GM23338 (cell line): Measurements from ENCODE around the gene FMN1.

Experiments used
- CREB1 ChIP-seq: fragments of 250-450 bp; sonication (Bioruptor Pico); IDR thresholded peaks from 2 replicates; pipeline ENCODE4 v1.5.0; 2020; ENCODE audit warnings: low read depth, mild to moderate bottlenecking, moderate library complexity
- CTCF ChIP-seq, 2 experiments: fragments of 200-600 bp in 1 of 2; sonication (generic) in 1 of 2; conservative IDR thresholded peaks; 2 replicates each; pipeline versions ENCODE4 v1.5.1 to v1.6.1; 2016 to 2017; ENCODE audit warnings: antibody characterized with exemption in 2 of 2, low read depth in 2 of 2, mild to moderate bottlenecking in 2 of 2, moderate library complexity in 1 of 2
- EZH2 ChIP-seq: fragments of 200-600 bp; sonication (generic); IDR thresholded peaks from one replicate; pipeline ENCODE4 v1.8.0; 2017; ENCODE audit warnings: antibody characterized with exemption, mild to moderate bottlenecking, low read depth; ENCODE audit not compliant: unreplicated experiment
- EZH2phosphoT487 ChIP-seq: fragments of 200-600 bp; sonication (generic); IDR thresholded peaks from one replicate; pipeline ENCODE4 v1.8.1; 2018; ENCODE audit warnings: antibody characterized with exemption; ENCODE audit not compliant: unreplicated experiment
- POLR2AphosphoS5 ChIP-seq: IDR thresholded peaks from 2 replicates; pipeline ENCODE4 v1.6.1; 2016; ENCODE audit warnings: antibody characterized with exemption, low read depth
- STAT1 ChIP-seq: IDR thresholded peaks from one replicate; pipeline ENCODE4 v1.6.1; 2016; ENCODE audit warnings: antibody characterized with exemption; ENCODE audit not compliant: unreplicated experiment
- ZNF114 ChIP-seq: fragments of 250-450 bp; sonication (Bioruptor Pico); IDR thresholded peaks from 2 replicates; pipeline ENCODE4 v1.5.0; 2020; ENCODE audit warnings: mild to moderate bottlenecking, moderate library complexity
- ZNF331 ChIP-seq: fragments of 250-450 bp; sonication (Bioruptor Pico); IDR thresholded peaks from 2 replicates; pipeline ENCODE4 v1.5.0; 2020; ENCODE audit warnings: low read depth, mild to moderate bottlenecking, moderate library complexity
- TF ChIP-seq, protein P1 (sequence below): IDR thresholded peaks from one replicate; pipeline ENCODE4 v1.6.1; 2018; ENCODE audit warnings: antibody characterized with exemption; ENCODE audit not compliant: unreplicated experiment

DNA sequence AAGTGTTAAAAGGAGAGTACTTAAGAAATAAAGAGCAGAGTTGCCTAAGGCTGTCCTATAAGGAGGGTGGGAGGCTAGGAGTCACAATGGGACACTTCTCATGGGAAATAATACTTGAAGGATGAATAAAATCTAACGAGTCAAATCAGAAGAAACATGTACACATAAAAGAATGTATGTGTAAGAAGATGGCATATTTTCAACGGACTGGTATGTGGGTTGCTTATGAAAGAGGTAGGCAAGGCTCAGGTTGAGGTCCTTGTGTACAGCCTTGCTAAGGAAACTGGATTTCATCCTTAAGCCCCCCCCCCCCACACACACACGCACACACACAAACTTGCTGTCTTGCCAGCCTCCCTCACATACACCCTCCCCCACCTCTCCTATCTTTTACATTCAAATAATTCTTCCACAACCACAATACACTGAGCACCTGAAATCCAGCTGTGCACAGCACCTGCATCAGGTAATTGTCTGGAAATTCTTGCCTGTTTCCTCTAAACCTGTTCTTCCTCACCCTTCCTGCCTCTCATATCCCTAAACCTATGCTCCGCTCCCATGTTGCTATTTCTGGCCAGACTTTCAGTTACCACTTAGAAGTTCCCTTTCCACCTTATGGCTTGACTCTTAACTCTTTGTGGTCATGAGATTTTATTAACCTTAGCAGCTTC is 79.2 kb downstream of the FMN1 start:
- no peak for TF ChIP-seq CTCF (conservative IDR thresholded peaks at IDR 0.05; ENCODE audit: low read depth in 2 of 2)
- TF ChIP-seq EZH2, result no peak
- TF ChIP-seq, protein P1, sequence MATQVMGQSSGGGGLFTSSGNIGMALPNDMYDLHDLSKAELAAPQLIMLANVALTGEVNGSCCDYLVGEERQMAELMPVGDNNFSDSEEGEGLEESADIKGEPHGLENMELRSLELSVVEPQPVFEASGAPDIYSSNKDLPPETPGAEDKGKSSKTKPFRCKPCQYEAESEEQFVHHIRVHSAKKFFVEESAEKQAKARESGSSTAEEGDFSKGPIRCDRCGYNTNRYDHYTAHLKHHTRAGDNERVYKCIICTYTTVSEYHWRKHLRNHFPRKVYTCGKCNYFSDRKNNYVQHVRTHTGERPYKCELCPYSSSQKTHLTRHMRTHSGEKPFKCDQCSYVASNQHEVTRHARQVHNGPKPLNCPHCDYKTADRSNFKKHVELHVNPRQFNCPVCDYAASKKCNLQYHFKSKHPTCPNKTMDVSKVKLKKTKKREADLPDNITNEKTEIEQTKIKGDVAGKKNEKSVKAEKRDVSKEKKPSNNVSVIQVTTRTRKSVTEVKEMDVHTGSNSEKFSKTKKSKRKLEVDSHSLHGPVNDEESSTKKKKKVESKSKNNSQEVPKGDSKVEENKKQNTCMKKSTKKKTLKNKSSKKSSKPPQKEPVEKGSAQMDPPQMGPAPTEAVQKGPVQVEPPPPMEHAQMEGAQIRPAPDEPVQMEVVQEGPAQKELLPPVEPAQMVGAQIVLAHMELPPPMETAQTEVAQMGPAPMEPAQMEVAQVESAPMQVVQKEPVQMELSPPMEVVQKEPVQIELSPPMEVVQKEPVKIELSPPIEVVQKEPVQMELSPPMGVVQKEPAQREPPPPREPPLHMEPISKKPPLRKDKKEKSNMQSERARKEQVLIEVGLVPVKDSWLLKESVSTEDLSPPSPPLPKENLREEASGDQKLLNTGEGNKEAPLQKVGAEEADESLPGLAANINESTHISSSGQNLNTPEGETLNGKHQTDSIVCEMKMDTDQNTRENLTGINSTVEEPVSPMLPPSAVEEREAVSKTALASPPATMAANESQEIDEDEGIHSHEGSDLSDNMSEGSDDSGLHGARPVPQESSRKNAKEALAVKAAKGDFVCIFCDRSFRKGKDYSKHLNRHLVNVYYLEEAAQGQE, result no peak
- TF ChIP-seq ZNF114 (CRISPR knock-in tag), result no peak
- no peak for TF ChIP-seq POLR2AphosphoS5
- TF ChIP-seq EZH2phosphoT487, result no peak
- no peak for TF ChIP-seq CREB1 (CRISPR knock-in tag)
- no peak for TF ChIP-seq STAT1
- no peak for TF ChIP-seq ZNF331 (CRISPR knock-in tag)
